Colonic mucosa (tissue), 4 donors: Measurements from ENCODE around the gene VMP1. TPM values are rescaled to one million over a fixed set of nuclear protein-coding genes. Genes with fewer than 3 reads are reported as not detected.
"Not testable (repeated sequence)": the region's sequence is repeated elsewhere in the genome, so short reads cannot be mapped to it uniquely, and the experiment has no call there.

Experiments
- DNase-seq: peaks from one replicate; pipeline ENCODE4 v3.0.0-alpha.2; 2020
- H3K27ac ChIP-seq: fragments of 200-600 bp; one replicate; pipeline ENCODE4 v1.8.0; 2021
- H3K27me3 ChIP-seq: fragments of 200-600 bp; one replicate; pipeline ENCODE4 v1.8.0; 2021
- H3K36me3 ChIP-seq: fragments of 200-600 bp; one replicate; pipeline ENCODE4 v1.8.0; 2021
- H3K4me1 ChIP-seq: fragments of 200-600 bp; one replicate; pipeline ENCODE4 v1.8.0; 2021; ENCODE audit warnings: mild to moderate bottlenecking
- H3K4me3 ChIP-seq: fragments of 200-600 bp; one replicate; pipeline ENCODE4 v1.8.0; 2021
- H3K9ac ChIP-seq, 2 donors: one replicate each; pipeline ENCODE4 v1.7.0; 2013; ENCODE audit warnings: control low read depth in 2 of 2, low read depth in 2 of 2, low read length in 2 of 2
- H3K9me3 ChIP-seq: fragments of 200-600 bp; one replicate; pipeline ENCODE4 v1.8.0; 2021
- intact Hi-C: fragments of 100-400 bp; cut with DNase I; formaldehyde crosslinking; loops from one replicate; pipeline ENCODE4 v1.14.1; 2022
- total RNA-seq, 2 donors: library from RNA; stranded (reverse); fragmentation: NEBNext Ultra II Directional in 1 of 2; extraction: Animal tissue kit (Norgen Biotek cat#: 25700) in 1 of 2; gene quantifications; one replicate each; pipeline ENCODE4 v1.2.1, GENCODE V29; 2021
- TF ChIP-seq, protein P1 (sequence below): fragments of 200-600 bp; IDR thresholded peaks from one replicate; pipeline ENCODE4 v1.8.0; 2022; ENCODE audit warnings: antibody characterized with exemption, mild to moderate bottlenecking
- donor health status: healthy.
- donor health status: DM: no; HTN: no; CAD: no.
- donor health status: DM: no; HTN: no; CAD: no.

The VMP1 gene
- total RNA-seq, 2 donors from 2014 or later = 186 to 291 TPM

- Histone ChIP-seq H3K36me3 (no peaks in the 10 kb centered on the region), H3K4me3 (no peak overlapping the region), H3K4me1 (no peaks in the 10 kb centered on the region), H3K9me3 (no peaks in the 10 kb centered on the region), H3K27me3 (no peaks in the 10 kb centered on the region), H3K27ac (no peak overlapping the region), H3K9ac (no peak overlapping the region)
- TF ChIP-seq, protein P1, sequence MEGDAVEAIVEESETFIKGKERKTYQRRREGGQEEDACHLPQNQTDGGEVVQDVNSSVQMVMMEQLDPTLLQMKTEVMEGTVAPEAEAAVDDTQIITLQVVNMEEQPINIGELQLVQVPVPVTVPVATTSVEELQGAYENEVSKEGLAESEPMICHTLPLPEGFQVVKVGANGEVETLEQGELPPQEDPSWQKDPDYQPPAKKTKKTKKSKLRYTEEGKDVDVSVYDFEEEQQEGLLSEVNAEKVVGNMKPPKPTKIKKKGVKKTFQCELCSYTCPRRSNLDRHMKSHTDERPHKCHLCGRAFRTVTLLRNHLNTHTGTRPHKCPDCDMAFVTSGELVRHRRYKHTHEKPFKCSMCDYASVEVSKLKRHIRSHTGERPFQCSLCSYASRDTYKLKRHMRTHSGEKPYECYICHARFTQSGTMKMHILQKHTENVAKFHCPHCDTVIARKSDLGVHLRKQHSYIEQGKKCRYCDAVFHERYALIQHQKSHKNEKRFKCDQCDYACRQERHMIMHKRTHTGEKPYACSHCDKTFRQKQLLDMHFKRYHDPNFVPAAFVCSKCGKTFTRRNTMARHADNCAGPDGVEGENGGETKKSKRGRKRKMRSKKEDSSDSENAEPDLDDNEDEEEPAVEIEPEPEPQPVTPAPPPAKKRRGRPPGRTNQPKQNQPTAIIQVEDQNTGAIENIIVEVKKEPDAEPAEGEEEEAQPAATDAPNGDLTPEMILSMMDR = no peak
- DNase-seq = no peak
- intact Hi-C loops = no loop called here
Measured at GRCh38 chr17:59869941-59870218, 162.4 kb downstream of the VMP1 start.

- Histone ChIP-seq H3K9ac (no peak overlapping the region), H3K4me1 (no peaks in the 10 kb centered on the region), H3K9me3 (no peaks in the 10 kb centered on the region), H3K4me3 (no peak overlapping the region), H3K36me3 (no peaks in the 10 kb centered on the region), H3K27ac (no peak overlapping the region), H3K27me3 (no peaks in the 10 kb centered on the region)
- TF ChIP-seq, protein P1 = no peak
- DNase-seq = no peak
- intact Hi-C loops = no loop called here
Measured at GRCh38 chr17:59870482-59870881, 163.0 kb downstream of the VMP1 start.

DNA sequence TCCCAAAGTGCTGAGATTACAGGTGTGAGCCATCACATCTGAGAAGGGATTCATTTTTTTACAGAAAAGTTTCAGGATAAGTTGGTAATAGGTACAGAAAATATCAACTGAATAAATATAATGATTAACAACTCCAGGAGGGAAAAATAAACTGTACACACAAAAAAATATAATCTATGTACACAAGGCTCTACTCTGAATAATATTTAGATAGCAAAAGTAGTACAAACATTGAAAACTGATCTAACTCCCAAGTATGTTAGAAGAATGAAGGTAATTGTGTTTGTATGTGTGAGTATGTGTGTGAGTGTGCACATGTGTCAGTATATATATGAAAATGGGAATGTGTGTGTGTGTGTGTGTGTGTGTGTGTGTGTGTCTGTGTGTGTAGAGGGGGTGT is 164.9 kb downstream of the VMP1 start:
- Histone ChIP-seq H3K9ac (no peak overlapping the region), H3K27me3 (no peaks in the 10 kb centered on the region), H3K9me3 (no peaks in the 10 kb centered on the region), H3K27ac (no peak overlapping the region), H3K4me1 (no peaks in the 10 kb centered on the region), H3K4me3 (no peak overlapping the region), H3K36me3 (no peaks in the 10 kb centered on the region)
- TF ChIP-seq, protein P1 = no peak
- DNase-seq = no peak
- intact Hi-C loops = no loop called here

GRCh38 chr17:59873414-59873813 is 166.0 kb downstream of the VMP1 start:
- H3K4me1 ChIP-seq, H3K9ac ChIP-seq, DNase-seq, H3K27me3 ChIP-seq, H3K9me3 ChIP-seq, H3K36me3 ChIP-seq, H3K27ac ChIP-seq, intact Hi-C loops, H3K4me3 ChIP-seq: not testable (repeated sequence)

DNA sequence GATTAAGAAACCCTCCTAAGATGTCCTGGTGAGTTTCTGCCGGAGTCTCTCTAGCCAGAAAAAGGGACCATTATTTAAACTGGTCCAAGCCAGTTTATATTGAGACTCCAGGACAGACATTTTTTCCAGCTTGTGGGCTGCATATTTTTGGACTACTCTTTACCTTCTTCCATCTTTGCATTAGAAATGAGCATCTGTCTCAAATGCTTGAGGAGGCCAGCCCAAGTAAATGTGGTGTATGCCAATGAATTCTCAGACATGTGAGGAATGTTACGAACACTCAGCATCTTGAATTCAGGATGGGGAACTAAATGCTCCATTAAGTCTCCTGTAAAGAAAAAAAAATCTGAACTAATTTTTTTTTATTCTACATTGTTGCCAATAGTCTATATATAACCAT is 166.9 kb downstream of the VMP1 start:
- H3K9me3 ChIP-seq = no peaks in the 10 kb centered on the region

GRCh38 chr17:59876107-59876506 is 168.7 kb downstream of the VMP1 start:
- no peak overlapping the region for H3K9ac ChIP-seq
- H3K36me3 ChIP-seq = no peaks in the 10 kb centered on the region
- TF ChIP-seq, protein P1 = no peak
- no peak for DNase-seq
- no peaks in the 10 kb centered on the region for H3K4me1 ChIP-seq
- no peaks in the 10 kb centered on the region for H3K9me3 ChIP-seq
- H3K4me3 ChIP-seq = no peak overlapping the region
- intact Hi-C loops = no loop called here
- no peaks in the 10 kb centered on the region for H3K27me3 ChIP-seq
- H3K27ac ChIP-seq = no peak overlapping the region

More for the DNA sequence above, 166.9 kb downstream of the VMP1 start:
- no peak for DNase-seq
- Histone ChIP-seq H3K4me3 (no peak overlapping the region), H3K4me1 (no peaks in the 10 kb centered on the region), H3K27me3 (no peaks in the 10 kb centered on the region), H3K27ac (no peak overlapping the region), H3K36me3 (no peaks in the 10 kb centered on the region), H3K9ac (no peak overlapping the region)
- TF ChIP-seq, protein P1 = no peak
- intact Hi-C loops = no loop called here
